ENCODE results near the gene ZNF503.
A peak's percentile ranks its signal among the peaks of the same experiment; 100 is the strongest.

ZNF503 gene

GRCh38 chr10:75400163-75400770 lies 1.3 kb downstream of the ZNF503 start:
- no peaks in the 10 kb centered on the region for H3F3A ChIP-seq (ENCODE audit: low read depth)
- peak overlapping the region; percentile 82 for H2AFZ ChIP-seq (ENCODE audit: low read length)
- H3K27me3 ChIP-seq (ENCODE audit: insufficient read depth, low read length, poor library complexity, severe bottlenecking): no peaks in the 10 kb centered on the region
- peak overlapping the region; percentile 79 for H3K9ac ChIP-seq (ENCODE audit: low read depth, low read length, poor library complexity, severe bottlenecking)
- H3K4me1 ChIP-seq (ENCODE audit: insufficient read depth, low read length, poor library complexity, severe bottlenecking): no peaks in the 10 kb centered on the region
- no peaks in the 10 kb centered on the region for H3K9me3 ChIP-seq (ENCODE audit: insufficient read depth, low read depth, low read length)
- H3K9me2 ChIP-seq (replicated peaks; ENCODE audit: low read depth, low read length): no peaks in the 10 kb centered on the region
- H3K36me3 ChIP-seq (ENCODE audit: insufficient read depth, low read length): no peaks in the 10 kb centered on the region
- peak overlapping the region; percentile 91 for H3K4me2 ChIP-seq (ENCODE audit: low read depth, low read length, poor library complexity, severe bottlenecking)
- peak overlapping the region; percentile 84 for H3K4me3 ChIP-seq (ENCODE audit: low read length, poor library complexity, severe bottlenecking)
- peaks cover 33% of the 10 kb centered on the region for H3K79me2 ChIP-seq (ENCODE audit: insufficient read depth, low read length)
- TF ChIP-seq CTCF (conservative IDR thresholded peaks at IDR 0.05; ENCODE audit: low read length) (no peak), EZH2phosphoT487 (IDR thresholded peaks at IDR 0.05; ENCODE audit: borderline replicate concordance) (no peak)
- H4K20me1 ChIP-seq (ENCODE audit: insufficient read depth, low read length, poor library complexity, severe bottlenecking): peaks cover 13% of the 10 kb centered on the region

GRCh38 chr10:75399461-75400162 lies 2.0 kb downstream of the ZNF503 start:
- H3K9ac ChIP-seq (ENCODE audit: low read depth, low read length, poor library complexity, severe bottlenecking): peak overlapping the region; percentile 79
- no peaks in the 10 kb centered on the region for H3K4me1 ChIP-seq (ENCODE audit: insufficient read depth, low read length, poor library complexity, severe bottlenecking)
- no peaks in the 10 kb centered on the region for H3K36me3 ChIP-seq (ENCODE audit: insufficient read depth, low read length)
- H3K79me2 ChIP-seq (ENCODE audit: insufficient read depth, low read length): peaks cover 33% of the 10 kb centered on the region
- H3K27me3 ChIP-seq (ENCODE audit: insufficient read depth, low read length, poor library complexity, severe bottlenecking): no peaks in the 10 kb centered on the region
- H3F3A ChIP-seq (ENCODE audit: low read depth): no peaks in the 10 kb centered on the region
- peak overlapping the region; percentile 84 for H3K4me3 ChIP-seq (ENCODE audit: low read length, poor library complexity, severe bottlenecking)
- peaks cover 13% of the 10 kb centered on the region for H4K20me1 ChIP-seq (ENCODE audit: insufficient read depth, low read length, poor library complexity, severe bottlenecking)
- TF ChIP-seq EZH2phosphoT487 (IDR thresholded peaks at IDR 0.05; ENCODE audit: borderline replicate concordance) (no peak), CTCF (conservative IDR thresholded peaks at IDR 0.05; ENCODE audit: low read length) (peak; percentile 44)
- H2AFZ ChIP-seq (ENCODE audit: low read length): peak overlapping the region; percentile 82
- no peaks in the 10 kb centered on the region for H3K9me3 ChIP-seq (ENCODE audit: insufficient read depth, low read depth, low read length)
- H3K9me2 ChIP-seq (replicated peaks; ENCODE audit: low read depth, low read length): no peaks in the 10 kb centered on the region
- peak overlapping the region; percentile 91 for H3K4me2 ChIP-seq (ENCODE audit: low read depth, low read length, poor library complexity, severe bottlenecking)

GRCh38 chr10:75398692-75399460 lies 2.7 kb downstream of the ZNF503 start:
- H3K9me3 ChIP-seq (ENCODE audit: insufficient read depth, low read depth, low read length): no peaks in the 10 kb centered on the region
- peak overlapping the region; percentile 84 for H3K4me3 ChIP-seq (ENCODE audit: low read length, poor library complexity, severe bottlenecking)
- H2AFZ ChIP-seq (ENCODE audit: low read length): no peak overlapping the region
- H3K27me3 ChIP-seq (ENCODE audit: insufficient read depth, low read length, poor library complexity, severe bottlenecking): no peaks in the 10 kb centered on the region
- peaks cover 13% of the 10 kb centered on the region for H4K20me1 ChIP-seq (ENCODE audit: insufficient read depth, low read length, poor library complexity, severe bottlenecking)
- H3K36me3 ChIP-seq (ENCODE audit: insufficient read depth, low read length): no peaks in the 10 kb centered on the region
- H3K9ac ChIP-seq (ENCODE audit: low read depth, low read length, poor library complexity, severe bottlenecking): no peak overlapping the region
- no peaks in the 10 kb centered on the region for H3K9me2 ChIP-seq (replicated peaks; ENCODE audit: low read depth, low read length)
- peaks cover 33% of the 10 kb centered on the region for H3K79me2 ChIP-seq (ENCODE audit: insufficient read depth, low read length)
- no peaks in the 10 kb centered on the region for H3K4me1 ChIP-seq (ENCODE audit: insufficient read depth, low read length, poor library complexity, severe bottlenecking)
- TF ChIP-seq EZH2phosphoT487 (IDR thresholded peaks at IDR 0.05; ENCODE audit: borderline replicate concordance) (no peak), CTCF (conservative IDR thresholded peaks at IDR 0.05; ENCODE audit: low read length) (no peak)
- no peaks in the 10 kb centered on the region for H3F3A ChIP-seq (ENCODE audit: low read depth)
- H3K4me2 ChIP-seq (ENCODE audit: low read depth, low read length, poor library complexity, severe bottlenecking): peak overlapping the region; percentile 91
